AG04449 (cell line): ENCODE measurements around the gene ALG9.
"Not testable (repeated sequence)": the region's sequence is repeated elsewhere in the genome, so short reads cannot be mapped to it uniquely, and the experiment has no call there.

ENCODE experiments used
- CTCF ChIA-PET: fragments of 350-600 bp; formaldehyde crosslinking; extraction: SDS; loops from one replicate; lab custom pipeline; 2021; ENCODE audit warnings: antibody characterized with exemption; lab: Yijun Ruan, JAX
- POLR2A ChIA-PET: fragments of 400-600, 350-600 bp; formaldehyde crosslinking; extraction: SDS; loops from one replicate; lab custom pipeline; 2020; ENCODE audit warnings: antibody characterized with exemption, inconsistent platforms; lab: Yijun Ruan, JAX
- DNase-seq: peaks from one replicate; pipeline ENCODE4 v3.0.0-alpha.2; 2010; ENCODE audit warnings: low read depth, low spot score
- H3K4me3 ChIP-seq: 2 replicates; pipeline ENCODE4 v1.5.1; 2011; ENCODE audit warnings: low read depth, mild to moderate bottlenecking, control low read depth, low read length
- CTCF ChIP-seq: IDR thresholded peaks from one replicate; pipeline ENCODE4 v1.5.1; 2011; ENCODE audit warnings: mild to moderate bottlenecking, moderate library complexity, low read length, control low read depth, inconsistent platforms; ENCODE audit not compliant: insufficient read depth; ENCODE audit errors: missing control alignments

Gene ALG9

DNA sequence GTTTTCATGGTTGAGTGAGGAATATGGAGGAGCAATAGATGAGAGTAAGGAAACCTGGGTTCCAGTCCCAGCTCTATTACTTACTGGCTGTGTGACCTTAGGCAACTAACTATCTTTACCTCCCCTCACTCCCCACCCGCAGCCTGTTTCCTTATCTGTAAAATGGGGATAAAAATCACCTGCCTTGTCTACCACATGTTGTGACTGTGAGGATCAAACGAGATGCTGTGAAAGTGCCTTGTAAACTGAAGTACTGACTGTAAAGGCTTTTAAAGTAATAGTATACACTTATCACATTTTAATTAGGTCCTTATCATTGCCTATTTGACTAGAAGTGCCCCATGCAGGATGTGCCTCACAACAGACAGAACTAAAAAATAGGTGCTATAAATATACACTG, 86.3 kb downstream of the ALG9 start:
- no peak overlapping the region for H3K4me3 ChIP-seq
- no peak for TF ChIP-seq CTCF
- CTCF ChIA-PET = interaction anchor here (6.0 kb wide), 1 partner anchor 8 kb away, joined by 48 read pairs; no protein-coding TSS in a partner anchor
- no peak for DNase-seq
- POLR2A ChIA-PET = no interaction called here

DNA sequence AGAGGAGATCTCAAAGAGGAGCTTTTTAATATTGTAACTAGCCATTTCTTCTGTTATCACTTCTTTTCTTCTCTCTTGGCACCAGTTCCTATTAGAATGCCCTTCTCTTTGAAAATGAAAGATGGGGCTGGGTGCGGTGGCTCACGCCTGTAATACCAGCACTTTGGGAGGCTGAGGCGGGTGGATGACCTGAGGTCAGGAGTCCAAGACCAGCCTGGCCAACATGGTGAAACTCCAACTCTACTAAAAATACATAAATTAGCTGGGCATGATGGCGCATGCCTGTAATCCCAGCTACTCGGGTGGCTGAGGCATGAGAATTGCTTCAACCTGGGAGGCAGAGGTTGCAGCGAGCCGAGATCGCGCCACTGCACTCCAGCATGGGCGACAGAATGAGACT, 87.1 kb downstream of the ALG9 start:
- POLR2A ChIA-PET, H3K4me3 ChIP-seq, DNase-seq: not testable (repeated sequence)
- CTCF ChIA-PET = interaction anchor here (1.1 to 1.3 kb wide), 3 partner anchors 10 to 218 kb away, joined by 3 to 6 read pairs (median 4); no protein-coding TSS in a partner anchor

DNA sequence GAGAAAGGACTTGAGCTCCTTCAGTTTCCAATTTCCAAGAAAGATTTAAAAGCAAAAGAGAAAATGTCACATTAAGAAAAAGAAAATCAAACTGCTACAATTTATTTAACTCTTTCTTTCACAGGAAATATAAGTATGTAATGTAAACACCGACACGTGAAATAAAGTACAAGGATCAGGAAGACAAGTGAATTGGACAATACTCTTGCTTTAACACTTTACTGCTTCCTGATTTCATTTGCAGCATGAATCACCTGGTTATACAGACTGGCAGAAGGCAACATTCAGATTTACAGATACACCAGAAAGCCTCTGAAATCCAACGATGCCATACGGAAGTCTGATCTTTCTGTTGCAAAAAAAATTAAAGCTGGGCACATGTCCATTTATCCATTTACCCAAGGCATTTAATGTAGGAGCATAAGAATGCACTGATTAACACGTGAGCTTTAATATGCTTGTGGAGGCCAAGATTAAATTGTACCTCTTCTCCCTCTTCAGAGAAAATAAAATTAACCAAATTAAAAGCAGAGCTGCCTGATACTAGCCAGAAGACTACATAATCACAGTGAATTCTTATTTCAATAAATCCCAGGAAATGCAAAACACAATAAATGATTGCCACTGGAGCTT, 89.2 kb downstream of the ALG9 start:
- no peak overlapping the region for H3K4me3 ChIP-seq
- CTCF ChIA-PET = interaction anchor here (0.7 to 1.4 kb wide), 3 partner anchors 10 to 178 kb away, joined by 3 to 5 read pairs (median 4); no protein-coding TSS in a partner anchor
- TF ChIP-seq CTCF = no peak
- no peak for DNase-seq
- POLR2A ChIA-PET = no interaction called here

GRCh38 chr11:111779118-111779517, 92.3 kb downstream of the ALG9 start:
- H3K4me3 ChIP-seq = no peak overlapping the region
- TF ChIP-seq CTCF = no peak
- ChIA-PET POLR2A (no interaction called here), CTCF (interaction anchor here (0.7 to 6.3 kb wide), 20 partner anchors 9 to 324 kb away, joined by 3 to 145 read pairs (median 10); partner anchors contain the start of gene SIK2)
- DNase-seq = no peak

GRCh38 chr11:111778047-111778558, 93.3 kb downstream of the ALG9 start:
- POLR2A ChIA-PET = no interaction called here
- DNase-seq = no peak

DNA sequence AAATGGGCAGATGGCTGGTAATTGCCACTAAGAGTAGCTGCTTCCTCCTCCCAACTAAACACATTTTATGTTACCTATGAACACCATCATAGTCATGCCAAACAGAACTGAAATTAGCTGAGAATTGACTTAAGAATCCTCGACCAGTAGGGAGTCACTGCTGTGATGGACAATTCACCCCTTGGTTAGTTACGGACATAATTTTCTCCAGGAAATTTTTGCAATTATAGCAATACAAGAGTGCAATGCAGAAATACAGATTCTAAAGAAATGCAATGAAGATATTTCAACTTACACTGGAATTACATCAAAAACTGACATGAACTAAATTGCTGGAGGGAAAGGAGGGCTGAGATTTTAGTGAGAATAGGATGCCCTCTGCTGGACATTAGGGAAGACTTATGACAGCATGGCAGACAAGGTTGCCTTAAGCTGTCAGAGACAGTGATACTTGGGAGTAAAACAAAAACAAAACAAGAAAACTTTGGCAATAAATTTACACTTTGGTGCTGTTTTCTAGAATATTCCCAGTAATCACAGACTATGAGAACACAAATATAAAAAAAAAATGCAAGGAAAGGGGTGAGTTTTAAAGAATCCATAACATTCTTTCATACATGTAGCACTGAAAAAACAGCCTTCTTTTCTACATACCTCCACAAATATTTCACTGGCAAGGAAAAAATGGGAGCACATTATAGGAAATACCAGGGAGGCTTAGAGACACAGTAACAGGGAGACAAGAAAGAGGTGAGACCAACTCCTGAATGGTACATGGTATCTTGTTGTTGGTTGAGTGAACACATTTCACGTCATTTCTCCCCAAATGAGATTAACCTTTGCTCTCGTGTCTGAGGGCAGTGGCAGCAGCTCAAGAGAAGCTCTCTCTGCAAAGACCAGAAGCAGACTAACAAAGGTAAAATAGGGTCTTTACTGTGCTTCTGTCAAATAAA, 94.0 kb downstream of the ALG9 start:
- peak; percentile 62 for TF ChIP-seq CTCF
- CTCF ChIA-PET = interaction anchor here (0.6 to 6.3 kb wide), 60 partner anchors 10 to 495 kb away, joined by 3 to 145 read pairs (median 4); partner anchors contain the start of genes PPP2R1B and SIK2
- POLR2A ChIA-PET = no interaction called here
- no peak overlapping the region for H3K4me3 ChIP-seq
- peak; percentile 41 for DNase-seq

More at GRCh38 chr11:111778047-111778558, 93.3 kb downstream of the ALG9 start:
- TF ChIP-seq CTCF = no peak
- CTCF ChIA-PET = interaction anchor here (0.6 to 6.3 kb wide), 38 partner anchors 10 to 494 kb away, joined by 3 to 145 read pairs (median 6); partner anchors contain the start of genes PPP2R1B and SIK2
- H3K4me3 ChIP-seq = no peak overlapping the region
